ENCODE data around the gene E2F2. TPM values are rescaled to one million over a fixed set of nuclear protein-coding genes. Genes with fewer than 3 reads are reported as not detected.

Gene E2F2
- total RNA-seq, 1 donor from 2014 or later, result 2.9 TPM

DNA sequence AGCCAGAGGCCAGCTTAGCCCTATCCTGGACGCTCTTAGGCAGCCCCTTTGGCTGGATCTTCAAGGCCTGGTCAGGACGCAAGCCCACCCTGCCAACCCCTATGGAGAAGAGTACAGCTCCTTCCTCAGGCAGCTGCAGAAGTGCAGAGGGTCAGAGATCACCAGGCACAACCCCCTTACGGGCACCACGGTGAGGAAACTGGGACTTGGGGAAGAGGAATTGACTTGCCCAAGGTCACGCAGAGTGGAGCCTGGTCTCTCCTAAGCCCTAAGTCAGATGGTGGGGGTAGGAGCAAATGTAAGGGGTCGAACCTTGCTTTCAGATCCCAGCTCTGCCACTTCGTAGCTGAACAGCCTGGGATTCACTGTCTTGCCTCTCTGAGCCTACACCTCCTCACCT is 3.7 kb downstream of the E2F2 start:
- H3K36me3 ChIP-seq, result no peaks in the 10 kb centered on the region
- H3K9me3 ChIP-seq, result no peaks in the 10 kb centered on the region
- TF ChIP-seq POLR2A (IDR thresholded peaks at IDR 0.05) (no peak), POLR2AphosphoS5 (IDR thresholded peaks at IDR 0.05; ENCODE audit: insufficient read depth in 1 of 2, low read depth in 1 of 2) (no peak)
- TF ChIP-seq, protein P1, sequence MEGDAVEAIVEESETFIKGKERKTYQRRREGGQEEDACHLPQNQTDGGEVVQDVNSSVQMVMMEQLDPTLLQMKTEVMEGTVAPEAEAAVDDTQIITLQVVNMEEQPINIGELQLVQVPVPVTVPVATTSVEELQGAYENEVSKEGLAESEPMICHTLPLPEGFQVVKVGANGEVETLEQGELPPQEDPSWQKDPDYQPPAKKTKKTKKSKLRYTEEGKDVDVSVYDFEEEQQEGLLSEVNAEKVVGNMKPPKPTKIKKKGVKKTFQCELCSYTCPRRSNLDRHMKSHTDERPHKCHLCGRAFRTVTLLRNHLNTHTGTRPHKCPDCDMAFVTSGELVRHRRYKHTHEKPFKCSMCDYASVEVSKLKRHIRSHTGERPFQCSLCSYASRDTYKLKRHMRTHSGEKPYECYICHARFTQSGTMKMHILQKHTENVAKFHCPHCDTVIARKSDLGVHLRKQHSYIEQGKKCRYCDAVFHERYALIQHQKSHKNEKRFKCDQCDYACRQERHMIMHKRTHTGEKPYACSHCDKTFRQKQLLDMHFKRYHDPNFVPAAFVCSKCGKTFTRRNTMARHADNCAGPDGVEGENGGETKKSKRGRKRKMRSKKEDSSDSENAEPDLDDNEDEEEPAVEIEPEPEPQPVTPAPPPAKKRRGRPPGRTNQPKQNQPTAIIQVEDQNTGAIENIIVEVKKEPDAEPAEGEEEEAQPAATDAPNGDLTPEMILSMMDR (IDR thresholded peaks at IDR 0.05), result no peak
- intact Hi-C loops (cut with DNase I), result no loop called here
- no peak overlapping the region for H3K4me3 ChIP-seq
- no peak overlapping the region for H3K27ac ChIP-seq
- H3K4me1 ChIP-seq, result peaks cover 51% of the 10 kb centered on the region
- DNase-seq (ENCODE audit: extremely low spot score in 2 of 2), result no peak
- H3K27me3 ChIP-seq, result no peaks in the 10 kb centered on the region

DNA sequence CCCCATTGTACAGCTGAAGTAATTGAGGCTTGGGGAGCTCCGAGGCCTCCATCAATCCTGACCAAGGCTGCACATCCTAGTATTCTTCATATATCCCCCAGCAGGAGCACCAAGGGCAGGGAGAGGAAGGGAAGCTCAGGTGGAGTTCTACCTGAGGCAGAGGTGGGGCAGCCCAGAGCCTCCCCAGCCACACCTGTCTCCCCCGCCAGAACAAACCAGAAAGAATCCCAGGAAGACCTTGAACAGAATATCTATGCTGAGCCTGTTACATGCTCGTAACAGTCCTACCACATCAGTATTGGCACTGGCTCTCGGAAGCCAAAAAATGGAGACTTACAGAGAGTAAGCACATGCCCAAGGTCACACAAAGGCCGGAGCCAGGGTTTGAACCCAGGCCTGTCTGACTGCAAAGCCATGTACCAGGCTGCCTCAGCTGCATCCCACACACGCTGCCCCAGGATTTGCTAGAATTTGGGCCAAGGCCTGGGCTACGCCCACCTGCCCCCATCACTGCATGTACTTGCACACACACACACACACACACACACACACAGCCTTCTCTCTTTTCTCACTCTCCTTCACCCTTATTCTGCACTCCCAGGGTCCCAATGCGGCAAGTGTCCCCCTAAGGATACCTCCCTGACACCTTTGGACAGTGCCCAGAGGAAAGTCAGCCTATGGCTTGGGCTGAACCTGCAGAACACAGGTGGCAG is 4.5 kb downstream of the E2F2 start:
- H3K9me3 ChIP-seq, result no peaks in the 10 kb centered on the region
- no peak overlapping the region for H3K4me3 ChIP-seq
- intact Hi-C loops (cut with DNase I), result no loop called here
- TF ChIP-seq POLR2AphosphoS5 (IDR thresholded peaks at IDR 0.05; ENCODE audit: insufficient read depth in 1 of 2, low read depth in 1 of 2) (no peak), POLR2A (IDR thresholded peaks at IDR 0.05) (no peak)
- TF ChIP-seq, protein P1 (IDR thresholded peaks at IDR 0.05), result no peak
- H3K36me3 ChIP-seq, result no peaks in the 10 kb centered on the region
- H3K27me3 ChIP-seq, result no peaks in the 10 kb centered on the region
- peaks cover 43% of the 10 kb centered on the region for H3K4me1 ChIP-seq
- H3K27ac ChIP-seq, result no peak overlapping the region
- no peak for DNase-seq (ENCODE audit: extremely low spot score in 2 of 2)

DNA sequence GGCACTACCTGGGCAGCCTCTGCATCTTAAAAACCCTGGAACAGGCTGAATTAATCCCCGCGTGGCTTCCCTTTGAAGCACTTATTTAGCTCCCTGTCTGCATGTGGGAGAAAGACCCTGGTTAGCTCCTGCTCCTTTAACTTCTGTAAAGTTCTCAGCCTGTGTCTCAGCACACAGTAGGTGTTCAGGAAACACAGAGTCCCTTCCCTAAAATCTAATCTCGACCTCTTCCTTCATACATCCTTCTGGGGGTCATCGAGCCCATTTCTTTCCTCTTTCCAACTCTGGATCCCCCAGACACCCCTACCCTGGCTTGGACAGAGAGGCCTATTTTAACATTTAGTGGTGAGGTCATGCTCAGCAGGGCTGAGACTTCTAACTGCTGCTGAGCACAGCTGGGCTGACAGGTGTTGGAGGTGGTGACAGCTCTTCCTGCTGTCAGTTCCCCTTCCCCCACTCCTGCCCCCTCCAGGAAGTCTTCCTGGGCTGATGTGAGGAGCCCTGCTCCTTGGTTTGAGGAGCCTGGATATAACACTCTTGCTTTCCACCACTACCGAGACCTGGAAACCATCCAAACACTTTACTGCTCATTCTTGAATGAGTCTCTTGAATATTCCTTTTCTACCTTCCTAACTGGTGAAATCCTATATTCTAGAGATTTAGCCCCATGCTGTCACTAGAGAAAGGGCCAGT is 5.3 kb downstream of the E2F2 start:
- no peak for DNase-seq (ENCODE audit: extremely low spot score in 2 of 2)
- H3K27me3 ChIP-seq, result no peaks in the 10 kb centered on the region
- no peaks in the 10 kb centered on the region for H3K9me3 ChIP-seq
- no peaks in the 10 kb centered on the region for H3K36me3 ChIP-seq
- intact Hi-C loops (cut with DNase I), result no loop called here
- TF ChIP-seq, protein P1 (IDR thresholded peaks at IDR 0.05), result no peak
- no peak for TF ChIP-seq POLR2A (IDR thresholded peaks at IDR 0.05)
- no peak for TF ChIP-seq POLR2AphosphoS5 (IDR thresholded peaks at IDR 0.05; ENCODE audit: insufficient read depth in 1 of 2, low read depth in 1 of 2)
- no peak overlapping the region for H3K27ac ChIP-seq
- no peak overlapping the region for H3K4me3 ChIP-seq
- peaks cover 36% of the 10 kb centered on the region for H3K4me1 ChIP-seq

DNA sequence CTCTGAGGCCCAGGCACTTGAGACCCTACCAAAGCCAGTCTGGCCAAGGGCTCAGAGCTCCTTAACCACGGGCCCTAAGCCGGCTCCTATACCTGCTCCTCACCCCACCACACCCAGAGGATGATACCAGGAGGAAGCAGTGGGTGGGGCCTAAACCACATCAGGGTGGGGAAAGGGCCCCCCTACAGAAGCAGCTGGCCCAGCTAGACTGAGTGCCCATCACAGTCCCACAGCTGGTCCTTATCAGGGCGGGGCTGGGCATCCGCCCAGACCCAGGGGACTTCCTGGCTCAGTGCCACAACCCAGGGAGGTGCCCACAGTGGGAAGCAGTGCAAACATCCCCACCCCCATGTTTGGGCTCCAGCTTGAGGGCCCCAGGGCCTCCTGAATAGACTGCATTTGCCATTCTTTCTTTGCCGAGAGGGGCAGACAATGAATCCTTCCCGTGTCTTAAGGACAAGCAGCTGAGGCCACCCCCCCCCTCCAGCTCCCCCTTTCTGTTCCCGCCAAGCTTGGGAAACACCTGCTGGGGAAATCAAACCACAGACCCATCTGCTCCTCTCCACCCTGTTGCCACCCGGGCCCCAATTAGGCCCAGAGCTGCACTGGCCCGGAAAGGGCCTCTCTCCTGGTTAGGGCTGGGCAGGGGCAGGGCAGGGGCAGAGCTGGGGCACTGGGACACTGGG is 6.2 kb downstream of the E2F2 start:
- H3K9me3 ChIP-seq, result no peaks in the 10 kb centered on the region
- DNase-seq (ENCODE audit: extremely low spot score in 2 of 2), result no peak
- peaks cover 28% of the 10 kb centered on the region for H3K4me1 ChIP-seq
- H3K27ac ChIP-seq, result no peak overlapping the region
- no peaks in the 10 kb centered on the region for H3K27me3 ChIP-seq
- intact Hi-C loops (cut with DNase I), result no loop called here
- no peak overlapping the region for H3K4me3 ChIP-seq
- TF ChIP-seq POLR2AphosphoS5 (IDR thresholded peaks at IDR 0.05; ENCODE audit: insufficient read depth in 1 of 2, low read depth in 1 of 2) (no peak), POLR2A (IDR thresholded peaks at IDR 0.05) (no peak)
- TF ChIP-seq, protein P1 (IDR thresholded peaks at IDR 0.05), result no peak
- no peaks in the 10 kb centered on the region for H3K36me3 ChIP-seq

Measured in vagina (tissue), 2 donors.